GM20000 (cell line): ENCODE measurements around the gene SEC22B.
"Not testable (repeated sequence)": the region's sequence is repeated elsewhere in the genome, so short reads cannot be mapped to it uniquely, and the experiment has no call there.

Experiments
- DNase-seq: peaks from one replicate; pipeline ENCODE4 v3.0.0; 2012; ENCODE audit warnings: low spot score
- TF ChIP-seq, protein P1 (sequence below): IDR thresholded peaks from 2 replicates; pipeline ENCODE4 v1.5.1; 2012; ENCODE audit warnings: mild to moderate bottlenecking, control low read depth; ENCODE audit errors: extremely low read depth, missing control alignments

The SEC22B gene

DNA sequence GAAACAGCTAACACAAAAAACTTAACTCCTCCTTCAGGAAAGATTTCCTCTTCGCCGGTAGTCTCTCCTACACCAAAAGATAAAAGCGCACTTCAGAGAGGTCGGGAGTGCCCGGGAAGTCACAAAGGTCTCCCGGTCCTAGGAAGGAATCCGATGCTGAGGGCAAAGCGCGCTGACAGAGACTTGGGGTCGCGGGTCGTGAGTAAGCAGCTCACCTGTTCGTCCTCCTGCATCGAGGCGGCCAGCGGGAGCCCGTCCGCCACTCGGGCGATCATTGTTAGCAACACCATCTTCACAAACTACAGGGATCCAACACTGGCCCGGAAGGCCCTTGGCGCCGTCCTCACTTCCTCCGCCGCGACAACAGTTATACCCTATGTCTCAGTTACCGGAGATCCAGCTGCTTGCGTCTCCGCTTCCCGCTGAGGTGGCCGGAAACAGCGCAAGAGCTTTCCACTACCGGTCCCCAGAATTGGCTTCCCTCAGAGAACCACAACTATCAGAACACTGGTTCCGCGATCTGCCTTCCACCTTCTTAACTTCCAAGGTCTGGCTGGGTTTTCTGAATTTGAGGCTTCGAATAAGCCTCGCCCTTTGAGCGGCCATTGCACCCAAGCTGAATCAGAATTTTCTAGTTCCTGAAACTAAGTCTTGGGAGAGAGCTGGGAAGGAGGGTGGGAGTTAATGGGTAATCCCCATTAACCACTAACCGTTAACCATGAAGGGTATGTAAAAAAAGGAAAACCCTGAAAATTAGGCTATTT, at the start of gene SEC22B:
Gene SEC22B, minus strand, starts transcription at position 429 of the 764 bp plus-strand sequence. Its CDS starts 139 bp downstream, at position 290.
- DNase-seq: peak; percentile 88
- TF ChIP-seq, protein P1, sequence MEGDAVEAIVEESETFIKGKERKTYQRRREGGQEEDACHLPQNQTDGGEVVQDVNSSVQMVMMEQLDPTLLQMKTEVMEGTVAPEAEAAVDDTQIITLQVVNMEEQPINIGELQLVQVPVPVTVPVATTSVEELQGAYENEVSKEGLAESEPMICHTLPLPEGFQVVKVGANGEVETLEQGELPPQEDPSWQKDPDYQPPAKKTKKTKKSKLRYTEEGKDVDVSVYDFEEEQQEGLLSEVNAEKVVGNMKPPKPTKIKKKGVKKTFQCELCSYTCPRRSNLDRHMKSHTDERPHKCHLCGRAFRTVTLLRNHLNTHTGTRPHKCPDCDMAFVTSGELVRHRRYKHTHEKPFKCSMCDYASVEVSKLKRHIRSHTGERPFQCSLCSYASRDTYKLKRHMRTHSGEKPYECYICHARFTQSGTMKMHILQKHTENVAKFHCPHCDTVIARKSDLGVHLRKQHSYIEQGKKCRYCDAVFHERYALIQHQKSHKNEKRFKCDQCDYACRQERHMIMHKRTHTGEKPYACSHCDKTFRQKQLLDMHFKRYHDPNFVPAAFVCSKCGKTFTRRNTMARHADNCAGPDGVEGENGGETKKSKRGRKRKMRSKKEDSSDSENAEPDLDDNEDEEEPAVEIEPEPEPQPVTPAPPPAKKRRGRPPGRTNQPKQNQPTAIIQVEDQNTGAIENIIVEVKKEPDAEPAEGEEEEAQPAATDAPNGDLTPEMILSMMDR: no peak

- DNase-seq: not testable (repeated sequence)
These were observed 41.6 kb upstream of the SEC22B start for GRCh38 chr1:120217933-120218332.

DNA sequence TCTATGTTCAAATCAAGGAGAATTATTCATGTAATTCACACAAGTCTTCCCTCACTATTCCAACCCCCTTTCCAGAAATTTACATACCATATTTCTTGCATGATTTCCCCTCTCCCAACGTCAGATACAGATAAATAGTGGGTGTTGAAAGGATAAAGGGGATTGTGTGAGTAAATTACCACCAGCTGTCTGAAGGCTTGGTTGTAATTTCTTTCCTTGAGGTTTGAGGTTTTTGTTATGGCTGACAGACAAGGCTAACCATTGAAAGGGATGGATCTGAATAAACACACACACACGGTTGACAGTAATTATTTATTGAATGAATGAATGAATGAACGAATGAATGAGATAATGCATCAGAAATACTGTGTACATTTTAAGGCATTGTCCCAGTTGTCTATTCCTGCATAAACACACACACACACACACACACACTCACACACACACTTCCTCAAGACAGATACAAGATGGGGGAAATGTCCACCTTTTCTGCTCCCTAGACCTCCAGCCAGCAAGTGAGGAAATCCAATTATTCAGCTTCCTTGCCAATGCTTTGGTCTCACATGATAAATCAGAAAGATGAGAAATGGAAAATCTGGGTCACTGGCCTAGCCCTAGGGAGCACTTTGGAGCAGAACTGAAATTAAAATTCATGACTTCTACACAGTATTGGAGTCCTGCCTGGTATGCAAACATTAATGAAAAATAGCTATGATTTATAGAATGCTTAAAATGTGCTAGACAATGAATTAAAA, 41.0 kb upstream of the SEC22B start:
- DNase-seq: not testable (repeated sequence)

GRCh38 chr1:120213606-120214005, 37.3 kb upstream of the SEC22B start:
- not testable (repeated sequence) for DNase-seq

GRCh38 chr1:120210754-120211153, 34.4 kb upstream of the SEC22B start:
- DNase-seq: not testable (repeated sequence)

DNA sequence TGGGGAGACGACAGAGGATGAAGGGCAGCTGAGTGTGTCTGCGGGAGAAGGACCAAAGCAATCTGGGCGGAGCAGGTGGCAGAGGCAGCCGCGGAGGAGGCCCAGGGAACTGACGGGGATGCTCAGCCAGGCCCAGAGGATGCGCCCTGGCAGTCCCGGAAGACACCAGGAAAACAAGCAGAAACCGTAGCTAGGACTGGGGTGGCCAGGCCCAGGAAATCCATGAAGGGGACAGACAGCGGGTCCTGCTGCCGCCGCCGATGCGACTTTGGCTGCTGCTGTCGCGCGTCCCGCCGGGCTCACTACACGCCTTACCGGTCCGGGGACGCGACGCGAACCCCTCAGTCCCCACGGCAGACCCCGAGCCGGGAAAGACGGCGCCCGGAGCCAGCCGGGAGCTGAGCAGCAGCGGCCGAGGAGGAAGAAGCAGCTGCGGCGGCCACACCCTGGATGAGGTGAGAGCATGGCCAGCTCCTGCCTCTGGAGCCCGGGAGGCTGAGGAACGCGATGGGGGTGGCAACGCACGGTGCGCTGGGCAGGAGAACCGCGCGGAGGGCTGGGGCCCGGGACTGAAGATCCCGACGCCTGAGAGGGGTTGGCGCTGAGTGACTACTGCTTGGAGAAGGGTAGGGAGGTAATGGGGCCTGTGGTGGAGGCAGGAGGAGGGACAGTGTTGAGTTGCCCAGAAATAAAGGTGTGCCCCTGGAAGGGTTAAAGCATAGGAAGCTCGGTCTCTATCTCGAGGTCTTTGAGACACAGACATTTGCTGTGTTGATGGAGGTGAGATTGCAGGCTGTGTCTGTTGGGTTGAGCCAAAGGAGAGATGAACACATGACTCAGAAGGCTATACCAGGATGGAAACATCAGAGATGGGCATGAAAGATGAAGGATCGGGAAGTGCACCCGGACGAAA, 20.8 kb upstream of the SEC22B start:
- DNase-seq: not testable (repeated sequence)

GRCh38 chr1:120188626-120189025, 12.3 kb upstream of the SEC22B start:
- DNase-seq: not testable (repeated sequence)

DNA sequence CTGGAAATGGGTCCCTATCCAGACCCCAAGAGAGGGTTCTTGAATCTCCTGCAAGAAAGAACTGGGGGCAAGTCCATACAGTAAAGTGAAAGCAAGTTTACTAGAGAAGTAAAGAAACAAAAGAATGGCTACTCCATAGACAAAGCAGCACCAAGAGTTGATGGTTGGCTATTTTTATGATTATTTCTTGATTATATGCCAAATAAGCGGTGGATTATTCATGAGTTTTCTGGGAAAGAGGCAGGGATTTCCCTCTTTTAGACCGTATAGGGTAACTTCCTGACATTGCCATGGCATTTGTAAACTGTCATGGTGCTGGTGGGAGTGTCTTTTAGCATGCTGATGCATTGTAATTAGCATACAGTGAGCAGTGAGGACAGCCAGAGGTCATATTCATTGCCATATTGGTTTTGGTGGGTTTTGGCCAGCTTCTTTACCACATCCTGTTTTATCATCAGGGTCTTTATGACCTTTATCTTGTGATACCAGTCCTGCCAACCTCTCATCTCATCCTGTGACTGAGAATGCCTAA, 5.9 kb upstream of the SEC22B start:
- DNase-seq: not testable (repeated sequence)

GRCh38 chr1:120179811-120180690, 3.7 kb upstream of the SEC22B start:
- not testable (repeated sequence) for DNase-seq

DNA sequence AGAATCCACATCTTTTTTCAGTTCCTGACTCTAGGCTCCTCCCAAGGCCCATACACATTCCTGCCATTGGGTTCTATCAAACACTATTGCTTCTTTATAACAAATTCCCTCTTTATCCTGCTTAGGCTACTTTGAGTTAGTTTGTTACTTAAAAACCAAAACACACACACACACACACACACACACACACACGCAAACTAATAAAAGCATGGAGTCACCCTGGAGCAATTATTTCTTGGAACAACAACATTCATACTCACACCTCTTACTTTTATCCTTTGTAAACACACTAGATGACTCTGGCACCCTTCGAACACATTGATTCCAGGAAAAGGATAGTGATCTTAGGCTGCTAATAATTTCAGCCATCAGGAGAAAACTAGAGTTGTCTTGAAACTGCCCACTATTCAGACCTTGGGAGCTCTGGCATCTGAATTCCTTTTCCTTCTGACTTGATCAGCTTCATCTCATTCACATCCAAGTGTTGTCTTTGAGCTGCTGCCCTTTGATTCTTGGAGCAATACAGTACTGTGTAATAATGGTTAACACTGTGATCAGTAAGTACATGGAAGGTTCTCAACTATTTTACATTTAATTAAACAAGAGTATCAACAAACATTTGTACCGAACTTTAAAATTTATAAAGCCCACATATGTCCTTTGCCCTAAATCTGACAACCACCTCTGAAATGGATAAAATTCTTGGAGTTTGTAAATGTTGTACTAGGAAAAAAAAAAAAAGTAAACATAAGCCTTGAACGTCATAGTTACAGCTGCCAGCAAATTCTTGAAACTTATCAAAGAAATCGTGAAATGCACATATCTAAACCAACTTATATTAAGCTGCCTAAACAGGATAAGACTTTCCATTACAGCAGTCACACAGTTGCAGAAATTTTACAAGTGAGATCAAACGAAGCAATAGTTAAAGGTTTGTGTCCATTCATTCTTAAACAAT, 2.8 kb upstream of the SEC22B start:
- DNase-seq: peak; percentile 9
- TF ChIP-seq, protein P1: no peak

DNA sequence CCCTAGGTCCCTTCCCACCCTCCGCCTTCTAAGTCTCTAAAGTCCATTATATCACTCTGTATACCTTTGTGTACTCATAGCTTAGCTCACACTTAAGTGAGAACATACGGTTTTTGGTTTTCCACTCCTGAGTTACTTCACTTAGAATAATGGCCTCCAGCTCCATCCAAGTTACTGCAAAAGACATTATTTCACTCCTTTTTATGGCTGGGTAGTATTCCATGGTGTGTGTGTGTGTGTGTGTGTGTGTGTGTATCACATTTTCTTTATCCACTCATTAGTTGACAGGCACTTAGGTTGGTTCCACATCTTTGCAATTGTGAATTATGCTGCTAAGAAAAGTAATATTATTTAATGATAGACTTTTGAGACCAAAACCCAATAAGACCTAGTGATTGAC, 1.7 kb upstream of the SEC22B start:
- DNase-seq: not testable (repeated sequence)

GRCh38 chr1:120175688-120176087, 632 bp downstream of the SEC22B start:
- DNase-seq: not testable (repeated sequence)

- DNase-seq: not testable (repeated sequence)
These were observed 11.6 kb downstream of the SEC22B start for GRCh38 chr1:120164761-120165160.

- DNase-seq: not testable (repeated sequence)
These were observed 14.3 kb downstream of the SEC22B start for GRCh38 chr1:120162015-120162414.

GRCh38 chr1:120158495-120158894, 17.8 kb downstream of the SEC22B start:
- not testable (repeated sequence) for DNase-seq

- DNase-seq: not testable (repeated sequence)
These were observed 18.2 kb downstream of the SEC22B start for GRCh38 chr1:120158086-120158485.
